Activated CD4-positive, alpha-beta T cell treated with anti-CD3 and anti-CD28 coated beads, Interleukin-2, amount 10 ng/mL, durations not matched to agents 7 days and 5 days (primary cell): ENCODE results near the gene SCN4B. TPM values are rescaled to one million over a fixed set of nuclear protein-coding genes. Genes with fewer than 3 reads are reported as not detected.
A peak's percentile ranks its signal among the peaks of the same experiment; 100 is the strongest.
"Not testable (repeated sequence)": the region's sequence is repeated elsewhere in the genome, so short reads cannot be mapped to it uniquely, and the experiment has no call there.

Experiments used
- CTCF ChIA-PET: fragments of 350-600 bp; sonication (Branson Sonifier 250); formaldehyde crosslinking; loops from one replicate; lab custom pipeline; 2021; ENCODE audit warnings: antibody characterized with exemption; lab: Charles Lee
- POLR2A ChIA-PET: fragments of 350-600 bp; sonication (Branson Sonifier 250); formaldehyde crosslinking; loops from one replicate; lab custom pipeline; 2021; ENCODE audit warnings: antibody characterized with exemption; lab: Charles Lee
- DNase-seq: peaks from one replicate; pipeline ENCODE4 v3.0.0-alpha.2; 2020
- H3K27ac Mint-ChIP-seq: one replicate; pipeline ENCODE4 v1.8.0; 2021; ENCODE audit warnings: mild to moderate bottlenecking, moderate library complexity, mixed read lengths
- H3K27me3 Mint-ChIP-seq: one replicate; pipeline ENCODE4 v1.8.0; 2021; ENCODE audit warnings: mixed read lengths
- H3K36me3 Mint-ChIP-seq: one replicate; pipeline ENCODE4 v1.8.0; 2021; ENCODE audit warnings: low read depth, mixed read lengths
- H3K4me1 Mint-ChIP-seq: one replicate; pipeline ENCODE4 v1.8.0; 2021; ENCODE audit warnings: mixed read lengths
- H3K4me3 Mint-ChIP-seq: one replicate; pipeline ENCODE4 v1.8.0; 2021; ENCODE audit warnings: mild to moderate bottlenecking, moderate library complexity, mixed read lengths
- H3K9me3 Mint-ChIP-seq: one replicate; pipeline ENCODE4 v1.8.0; 2021; ENCODE audit warnings: mixed read lengths
- total RNA-seq, 2 experiments: library from RNA; stranded (reverse); gene quantifications; one replicate each; pipeline ENCODE4 v1.2.3, GENCODE V29; 2021

Gene SCN4B
- total RNA-seq, 2 experiments from 2014 or later: 0.10 TPM; not detected in 1

DNA sequence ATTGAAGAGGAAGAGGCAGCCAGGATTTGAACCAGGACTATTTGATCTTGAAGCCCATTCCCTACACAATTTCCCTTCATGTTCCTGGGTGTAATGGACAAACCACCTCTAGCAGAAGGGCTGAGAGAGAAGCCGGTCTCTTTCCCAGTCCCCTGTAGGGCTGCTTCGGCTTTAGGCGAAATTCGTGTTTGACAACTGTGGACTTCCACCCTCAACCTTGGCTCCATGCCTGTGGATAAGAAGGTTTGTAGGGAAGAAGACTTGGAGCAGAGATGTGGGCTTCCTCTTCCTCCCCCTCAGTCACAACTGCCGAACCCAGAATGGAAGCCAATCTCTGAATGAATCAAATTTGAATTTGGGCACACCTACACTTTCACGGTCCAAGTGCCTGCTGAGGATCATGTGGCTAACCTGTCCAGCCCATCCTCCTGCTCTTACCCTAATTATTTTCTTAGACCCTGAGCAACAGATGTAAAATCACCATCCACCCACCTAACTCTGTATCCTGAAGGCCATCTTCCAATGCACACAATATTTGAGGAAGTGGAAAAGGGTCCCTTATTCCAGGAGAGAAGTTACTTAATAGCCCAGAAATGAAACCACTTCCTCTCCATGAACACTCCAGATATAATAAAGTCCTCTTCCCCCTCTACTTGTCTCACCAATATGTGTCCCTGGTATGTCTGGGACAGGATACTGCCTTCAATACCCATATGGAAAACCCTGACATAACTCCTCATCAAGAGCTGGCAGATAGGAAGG, 33.9 kb upstream of the SCN4B start:
- ChIA-PET CTCF (interaction anchor here (0.6 to 1.3 kb wide), 2 partner anchors 12 kb away, joined by 4 to 5 read pairs; no protein-coding TSS in a partner anchor), POLR2A (no interaction called here)
- Mint-ChIP-seq H3K4me3 (no peak overlapping the region), H3K9me3 (peaks cover 10% of the 10 kb centered on the region), H3K27ac (no peak overlapping the region), H3K36me3 (peaks cover 8% of the 10 kb centered on the region), H3K27me3 (peaks cover 39% of the 10 kb centered on the region), H3K4me1 (no peaks in the 10 kb centered on the region)
- no peak for DNase-seq

DNA sequence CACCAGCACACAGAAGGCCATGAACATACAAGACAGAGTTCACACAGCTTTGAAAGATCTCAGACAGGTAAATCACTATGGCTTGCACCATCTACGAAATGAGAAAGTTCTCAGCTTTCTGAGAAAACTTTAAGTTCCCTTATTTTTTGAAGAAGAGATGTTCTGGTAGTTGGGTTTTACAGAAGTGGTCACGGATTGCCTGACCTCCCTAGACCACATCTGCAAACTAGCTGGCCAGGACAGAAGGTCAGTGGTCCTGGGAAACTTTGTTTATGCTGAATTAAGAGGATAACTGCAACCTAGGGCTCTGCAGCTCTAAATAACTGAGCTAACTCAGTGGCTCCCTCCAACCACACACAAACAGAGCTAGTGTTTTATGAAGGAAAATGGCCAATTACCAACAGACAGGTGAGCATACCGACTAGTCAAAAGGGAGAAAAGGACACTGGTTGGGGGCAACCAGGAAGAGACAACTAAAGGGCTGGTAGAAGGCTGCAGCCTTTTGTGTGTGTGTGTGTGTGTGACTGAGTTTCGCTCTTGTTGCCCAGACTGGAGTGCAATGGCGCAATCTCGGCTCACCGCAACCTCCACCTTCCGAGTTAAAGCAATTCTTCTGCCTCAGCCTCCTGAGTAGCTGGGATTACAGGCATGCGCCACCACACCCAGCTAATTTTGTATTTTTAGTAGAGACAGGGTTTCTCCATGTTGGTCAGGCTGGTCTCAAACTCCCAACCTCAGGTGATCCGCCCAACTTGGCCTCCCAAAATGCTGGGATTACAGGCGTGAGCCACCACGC, 32.4 kb upstream of the SCN4B start:
- DNase-seq: no peak
- Mint-ChIP-seq H3K4me3 (no peak overlapping the region), H3K9me3 (no peaks in the 10 kb centered on the region), H3K4me1 (peaks cover 6% of the 10 kb centered on the region), H3K36me3 (no peaks in the 10 kb centered on the region), H3K27ac (no peak overlapping the region), H3K27me3 (peaks cover 34% of the 10 kb centered on the region)
- ChIA-PET POLR2A (interaction anchor here (0.6 kb wide), 1 partner anchor 610 kb away, joined by 3 read pairs; no protein-coding TSS in a partner anchor), CTCF (interaction anchor here (1.3 to 1.5 kb wide), 3 partner anchors 13 to 14 kb away, joined by 3 to 6 read pairs (median 5); no protein-coding TSS in a partner anchor)

DNA sequence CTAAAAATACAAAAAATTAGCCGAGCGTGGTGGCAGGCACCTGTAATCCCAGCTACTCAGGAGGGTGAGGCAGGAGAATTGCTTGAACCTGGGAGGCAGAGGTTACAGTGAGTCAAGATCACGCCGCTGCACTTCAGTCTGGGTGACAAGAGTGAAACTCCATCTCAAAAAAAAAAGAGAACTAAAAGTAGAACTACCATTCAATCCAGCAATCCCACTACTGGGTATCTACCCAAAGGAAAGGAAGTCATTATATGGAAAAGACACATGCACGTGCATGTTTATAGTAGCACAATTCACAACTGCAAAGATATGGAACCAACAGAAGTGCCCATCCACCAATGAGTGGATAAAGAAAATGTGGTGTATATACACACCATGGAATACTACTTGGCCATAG, 31.1 kb upstream of the SCN4B start:
- not testable (repeated sequence) for H3K4me1 Mint-ChIP-seq, DNase-seq, H3K4me3 Mint-ChIP-seq, H3K27ac Mint-ChIP-seq, H3K9me3 Mint-ChIP-seq, H3K36me3 Mint-ChIP-seq
- CTCF ChIA-PET: interaction anchor here (1.4 to 1.5 kb wide), 2 partner anchors 12 to 13 kb away, joined by 3 to 6 read pairs; no protein-coding TSS in a partner anchor
- POLR2A ChIA-PET: interaction anchor here (0.5 kb wide), 1 partner anchor 251 kb away, joined by 3 read pairs; no protein-coding TSS in a partner anchor
- H3K27me3 Mint-ChIP-seq: peaks cover 23% of the 10 kb centered on the region

DNA sequence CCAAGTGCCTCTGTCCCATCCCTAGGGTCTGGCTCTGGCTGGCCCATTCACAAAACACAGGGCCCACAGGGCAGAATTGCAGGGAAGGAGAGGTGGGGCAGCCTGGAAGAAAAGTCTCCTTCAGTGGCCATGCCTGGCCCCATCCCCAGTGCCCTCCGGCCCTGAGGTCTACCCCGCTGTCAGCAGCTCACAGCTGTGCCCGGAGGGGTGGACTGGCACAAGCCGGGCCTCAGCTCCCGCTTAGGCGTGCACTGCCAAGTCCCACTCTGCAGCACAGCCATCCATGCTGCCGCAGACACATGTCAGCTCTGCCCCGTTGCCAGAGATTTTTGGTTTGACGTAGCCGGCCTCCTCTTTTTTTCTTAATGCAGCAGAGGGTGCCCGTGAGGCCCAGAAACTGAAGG, 27.7 kb upstream of the SCN4B start:
- peaks cover 8% of the 10 kb centered on the region for H3K4me1 Mint-ChIP-seq
- POLR2A ChIA-PET: interaction anchor here (0.7 to 1.1 kb wide), 2 partner anchors 11 to 72 kb away, joined by 3 to 4 read pairs; partner anchors contain the start of gene MPZL3
- no peak overlapping the region for H3K4me3 Mint-ChIP-seq

DNA sequence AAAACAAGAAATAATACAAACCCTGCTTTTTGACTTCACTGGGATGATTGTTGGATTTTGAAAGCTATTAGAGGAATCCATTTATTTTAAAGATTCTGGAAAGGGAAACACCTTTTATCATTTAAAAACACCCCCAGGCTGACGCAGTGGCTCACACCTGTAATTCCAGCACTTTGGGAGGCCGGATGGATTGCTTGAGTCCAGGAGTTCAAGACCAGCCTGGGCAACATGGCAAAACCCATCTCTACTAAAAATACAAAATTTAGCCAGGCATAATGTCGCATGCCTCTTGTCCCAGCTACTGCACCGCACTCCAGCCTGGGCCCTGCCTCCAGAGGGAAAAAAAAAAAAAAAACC, 24.1 kb upstream of the SCN4B start:
- H3K36me3 Mint-ChIP-seq: no peaks in the 10 kb centered on the region

More for the DNA sequence above, 27.7 kb upstream of the SCN4B start:
- Mint-ChIP-seq H3K36me3 (no peaks in the 10 kb centered on the region), H3K9me3 (no peaks in the 10 kb centered on the region), H3K27me3 (peaks cover 22% of the 10 kb centered on the region), H3K27ac (no peak overlapping the region)
- peak; percentile 29 for DNase-seq
- CTCF ChIA-PET: interaction anchor here (0.7 to 3.6 kb wide), 4 partner anchors 10 to 428 kb away, joined by 3 to 44 read pairs (median 6); no protein-coding TSS in a partner anchor

DNA sequence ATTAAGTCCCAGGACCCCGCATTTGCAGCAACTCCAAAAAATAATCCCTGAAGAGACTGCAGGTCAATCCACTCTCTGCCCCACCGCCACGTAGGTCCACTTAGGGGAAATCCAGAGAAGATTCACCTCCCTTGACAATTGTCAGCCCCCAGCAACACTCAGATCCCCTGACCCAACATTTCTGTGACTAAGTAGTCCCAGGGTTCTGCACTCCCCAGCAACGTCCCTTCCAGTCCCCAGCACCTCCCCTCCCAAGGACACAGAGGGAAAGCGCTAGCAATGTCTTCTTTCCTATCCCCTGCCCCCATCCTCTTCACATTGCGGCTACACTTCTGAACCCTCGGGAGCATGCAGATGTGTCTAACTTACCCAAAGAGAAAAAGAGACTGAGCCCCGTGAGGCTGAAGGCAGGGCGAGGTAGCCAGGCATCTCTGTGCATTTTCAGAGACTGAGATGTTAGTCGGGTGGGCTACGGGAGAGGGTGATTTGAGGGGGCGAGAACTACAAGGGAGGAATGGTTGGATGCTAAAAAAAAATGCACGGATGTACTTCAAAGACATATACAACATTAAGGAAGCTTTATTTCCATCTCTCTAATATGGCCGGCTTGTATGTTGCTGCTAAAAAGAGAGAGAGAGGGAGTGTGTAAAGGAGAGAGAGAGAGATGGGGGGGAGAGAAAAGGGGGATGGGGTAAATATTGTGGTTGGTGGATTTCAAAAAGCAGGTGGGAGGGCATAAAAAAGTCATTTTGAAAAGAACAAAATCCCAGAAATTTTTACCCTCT, 23.6 kb upstream of the SCN4B start, which contains the start of gene SCN2B:
TSS of gene SCN2B (minus strand) at position 647 of the 785 bp plus-strand sequence. CDS start at position 439, 208 bp downstream.
- Mint-ChIP-seq H3K36me3 (no peaks in the 10 kb centered on the region), H3K4me1 (peaks cover 13% of the 10 kb centered on the region), H3K4me3 (no peak within 1 kb of the TSS), H3K27me3 (peaks cover 11% of the 10 kb centered on the region), H3K9me3 (no peaks in the 10 kb centered on the region), H3K27ac (no peak within 1 kb of the TSS)
- POLR2A ChIA-PET: no interaction called here
- CTCF ChIA-PET: no interaction called here
- no peak for DNase-seq

More for the DNA sequence above, 24.1 kb upstream of the SCN4B start:
- H3K4me1 Mint-ChIP-seq: peaks cover 10% of the 10 kb centered on the region
- DNase-seq: no peak
- no peak overlapping the region for H3K4me3 Mint-ChIP-seq
- peaks cover 11% of the 10 kb centered on the region for H3K27me3 Mint-ChIP-seq
- H3K27ac Mint-ChIP-seq: no peak overlapping the region
- CTCF ChIA-PET: no interaction called here
- POLR2A ChIA-PET: no interaction called here
- H3K9me3 Mint-ChIP-seq: no peaks in the 10 kb centered on the region

DNA sequence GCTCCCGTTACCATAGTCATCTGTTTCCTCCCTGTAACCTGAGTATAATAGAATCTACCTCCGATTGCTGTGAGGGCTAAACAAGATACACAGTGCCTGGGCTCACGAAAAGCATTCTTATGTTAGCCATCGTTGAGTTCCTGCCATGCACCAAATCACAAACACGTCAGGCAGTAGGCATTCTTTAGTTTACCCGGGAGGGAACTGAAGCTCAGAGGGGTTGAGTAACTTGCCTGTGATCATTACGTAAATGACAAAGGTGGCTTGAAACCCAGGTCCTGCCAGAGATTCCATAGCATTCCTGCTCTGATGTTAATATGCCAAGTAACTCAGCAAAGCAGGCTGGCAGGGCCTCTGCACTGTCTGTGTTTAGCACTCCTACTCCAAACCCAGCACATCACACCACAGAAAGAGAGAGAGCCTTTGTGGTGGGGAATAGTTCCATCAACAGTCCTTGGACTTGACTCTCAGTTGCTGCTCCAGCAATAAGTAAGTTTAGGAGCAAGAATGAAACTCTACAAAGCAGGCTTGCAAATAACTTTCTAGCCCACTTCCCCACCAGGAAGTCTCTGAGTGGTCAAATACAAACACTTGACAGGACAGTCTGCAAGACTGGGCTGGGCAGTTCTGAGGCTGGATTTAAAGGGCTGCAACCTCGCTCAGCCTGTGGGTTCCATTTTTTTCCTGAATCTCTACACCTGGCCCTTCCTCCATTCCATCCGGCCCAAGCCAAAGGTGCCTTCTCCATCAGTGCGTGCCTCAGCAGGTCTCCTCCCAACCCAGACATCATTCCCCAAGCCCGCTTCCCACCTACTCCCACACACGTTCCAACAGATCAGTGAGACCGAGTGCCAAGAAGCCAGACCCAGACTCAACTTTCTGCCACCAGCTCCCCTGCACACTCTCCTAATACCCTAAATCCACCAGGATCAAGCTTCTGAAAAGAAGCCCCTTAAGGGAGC, 22.7 kb upstream of the SCN4B start:
- Mint-ChIP-seq H3K4me3 (no peak overlapping the region), H3K9me3 (no peaks in the 10 kb centered on the region), H3K27me3 (peaks cover 11% of the 10 kb centered on the region), H3K36me3 (no peaks in the 10 kb centered on the region), H3K4me1 (peaks cover 10% of the 10 kb centered on the region), H3K27ac (no peak overlapping the region)
- ChIA-PET POLR2A (no interaction called here), CTCF (interaction anchor here (1.0 to 1.2 kb wide), 2 partner anchors 24 to 32 kb away, joined by 3 to 4 read pairs; no protein-coding TSS in a partner anchor)
- no peak for DNase-seq

DNA sequence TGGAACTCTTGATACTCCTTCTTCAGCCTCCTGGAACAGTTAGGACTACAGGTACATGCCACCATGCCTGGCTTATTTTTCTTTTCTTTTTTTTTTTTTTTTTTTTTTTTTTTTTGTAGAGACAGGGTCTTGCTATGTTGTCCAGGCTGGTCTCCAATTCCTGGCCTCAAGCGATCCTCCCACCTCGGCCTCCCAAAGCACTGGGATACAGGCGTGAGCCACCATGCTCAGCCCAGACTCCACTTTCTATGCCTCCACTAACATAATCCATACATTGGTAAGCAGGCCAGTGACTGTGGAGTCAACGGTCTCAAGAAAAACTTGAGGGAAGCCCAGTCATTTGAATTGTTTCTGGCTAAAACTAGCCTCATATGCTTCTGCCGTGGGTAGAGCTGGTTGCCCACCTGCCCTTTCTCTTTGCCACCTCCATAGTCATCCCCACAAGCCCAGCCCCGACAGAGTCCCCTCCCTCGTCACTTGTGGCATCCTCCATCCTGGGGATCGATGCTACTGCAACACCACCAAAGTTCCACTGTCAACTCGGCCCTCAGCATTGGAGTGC, 21.5 kb upstream of the SCN4B start:
- H3K9me3 Mint-ChIP-seq: no peaks in the 10 kb centered on the region
- no peak overlapping the region for H3K4me3 Mint-ChIP-seq
- peaks cover 20% of the 10 kb centered on the region for H3K27me3 Mint-ChIP-seq
- ChIA-PET CTCF (interaction anchor here (1.0 to 4.1 kb wide), 4 partner anchors 18 to 30 kb away, joined by 3 to 36 read pairs (median 18); no protein-coding TSS in a partner anchor), POLR2A (no interaction called here)
- H3K36me3 Mint-ChIP-seq: no peaks in the 10 kb centered on the region
- H3K4me1 Mint-ChIP-seq: peaks cover 5% of the 10 kb centered on the region
- no peak for DNase-seq
- H3K27ac Mint-ChIP-seq: no peak overlapping the region

DNA sequence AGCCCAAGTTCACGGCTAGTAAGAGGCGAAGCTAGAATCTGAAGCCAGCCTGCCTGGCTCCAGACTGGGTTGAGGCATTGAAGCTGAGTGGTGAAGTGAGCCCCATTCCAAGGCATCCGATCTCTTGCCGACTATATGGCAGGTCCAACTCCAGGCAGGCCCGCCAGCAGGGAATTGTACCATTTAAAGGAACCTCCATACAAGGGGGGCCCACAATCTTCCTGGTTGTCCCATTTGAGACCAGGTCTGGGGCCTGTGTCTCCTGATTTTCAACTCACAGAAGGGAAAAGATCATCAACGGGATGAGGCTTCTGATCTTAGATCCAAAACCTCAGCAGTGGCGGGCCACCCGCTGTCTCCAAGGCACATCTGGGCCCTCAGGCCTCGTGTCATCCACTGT, 19.7 kb upstream of the SCN4B start:
- H3K27ac Mint-ChIP-seq: no peak overlapping the region
- no peak for DNase-seq
- H3K36me3 Mint-ChIP-seq: no peaks in the 10 kb centered on the region
- no peak overlapping the region for H3K4me3 Mint-ChIP-seq
- H3K4me1 Mint-ChIP-seq: peaks cover 5% of the 10 kb centered on the region
- ChIA-PET CTCF (interaction anchor here (0.5 to 4.1 kb wide), 21 partner anchors 9 to 746 kb away, joined by 3 to 44 read pairs (median 4); no protein-coding TSS in a partner anchor), POLR2A (interaction anchor here (0.6 kb wide), 1 partner anchor 171 kb away, joined by 3 read pairs; no protein-coding TSS in a partner anchor)
- H3K27me3 Mint-ChIP-seq: peaks cover 19% of the 10 kb centered on the region
- H3K9me3 Mint-ChIP-seq: no peaks in the 10 kb centered on the region

DNA sequence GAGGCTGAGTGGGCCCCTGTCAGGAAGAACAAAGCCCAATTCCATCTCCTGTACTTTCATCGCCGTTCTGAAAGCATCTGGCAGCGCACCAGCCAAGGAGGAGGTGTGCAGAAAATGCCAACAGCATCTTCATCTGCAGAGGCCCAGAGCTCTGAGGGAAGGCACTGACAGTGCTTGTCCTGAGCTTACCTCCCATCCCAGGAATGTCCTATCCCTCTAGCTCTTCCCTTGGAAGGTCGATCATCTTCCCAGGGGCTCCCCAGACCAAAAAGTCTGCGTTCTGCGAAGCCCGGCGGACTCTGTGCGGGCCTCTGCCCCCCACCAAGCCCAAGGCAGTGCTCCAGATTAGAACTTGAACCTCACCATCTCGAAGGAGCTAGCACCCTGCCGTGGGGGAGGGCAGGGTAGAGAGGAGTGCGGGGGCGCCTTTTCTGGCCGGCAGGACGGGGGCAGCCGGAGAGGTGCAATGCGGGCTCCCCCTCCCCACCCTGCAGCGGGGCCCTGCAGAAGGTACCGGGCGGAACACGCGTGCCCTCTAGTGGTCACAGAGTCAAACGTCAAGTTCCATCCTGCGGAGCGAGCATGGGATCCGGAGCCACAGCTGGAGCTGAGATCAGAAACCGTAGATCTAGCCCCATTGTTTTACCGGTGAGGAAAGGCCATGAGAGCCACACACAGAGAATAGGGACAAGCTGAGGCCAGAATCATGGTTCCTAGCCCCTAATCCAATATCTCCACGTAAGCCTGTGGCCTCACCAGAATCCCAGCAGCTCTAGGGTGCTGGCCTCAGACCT, 18.8 kb upstream of the SCN4B start:
- H3K4me3 Mint-ChIP-seq: no peak overlapping the region
- H3K27ac Mint-ChIP-seq: no peak overlapping the region
- ChIA-PET POLR2A (interaction anchor here (0.5 to 0.6 kb wide), 2 partner anchors 28 to 172 kb away, joined by 3 to 5 read pairs; no protein-coding TSS in a partner anchor), CTCF (interaction anchor here (0.5 to 4.1 kb wide), 38 partner anchors 10 to 745 kb away, joined by 3 to 44 read pairs (median 4); partner anchors contain the start of genes MPZL3 and SCN4B)
- peaks cover 16% of the 10 kb centered on the region for H3K27me3 Mint-ChIP-seq
- peaks cover 5% of the 10 kb centered on the region for H3K4me1 Mint-ChIP-seq
- no peaks in the 10 kb centered on the region for H3K9me3 Mint-ChIP-seq
- no peaks in the 10 kb centered on the region for H3K36me3 Mint-ChIP-seq
- DNase-seq: peak; percentile 84
